ENCODE results near the gene MTFR2.
A peak's percentile ranks its signal among the peaks of the same experiment; 100 is the strongest.
"Not testable (repeated sequence)": the region's sequence is repeated elsewhere in the genome, so short reads cannot be mapped to it uniquely, and the experiment has no call there.

Gene MTFR2

GRCh38 chr6:136244061-136244616 lies 6.0 kb downstream of the MTFR2 start:
- DNase-seq = no peak
- in situ Hi-C loops (cut with HindIII; ENCODE audit: low pct_ligation_motif_present, low pct_unique_long_range_greater_than_20kb, low sequenced_read_pairs) = no loop called here

GRCh38 chr6:136236466-136237293 lies 13.4 kb downstream of the MTFR2 start:
- DNase-seq = no peak
- in situ Hi-C loops (cut with HindIII; ENCODE audit: low pct_ligation_motif_present, low pct_unique_long_range_greater_than_20kb, low sequenced_read_pairs) = no loop called here

GRCh38 chr6:136235233-136235564 lies 14.9 kb downstream of the MTFR2 start:
- in situ Hi-C loops (cut with HindIII; ENCODE audit: low pct_ligation_motif_present, low pct_unique_long_range_greater_than_20kb, low sequenced_read_pairs) = no loop called here
- DNase-seq = no peak

- DNase-seq = no peak
- in situ Hi-C loops (cut with HindIII; ENCODE audit: low pct_ligation_motif_present, low pct_unique_long_range_greater_than_20kb, low sequenced_read_pairs) = no loop called here
These were observed 17.4 kb downstream of the MTFR2 start for GRCh38 chr6:136232701-136233100.

- in situ Hi-C loops (cut with HindIII; ENCODE audit: low pct_ligation_motif_present, low pct_unique_long_range_greater_than_20kb, low sequenced_read_pairs) = no loop called here
- no peak for DNase-seq
These were observed 19.8 kb downstream of the MTFR2 start for GRCh38 chr6:136230219-136230853.

GRCh38 chr6:136228814-136229213 lies 21.3 kb downstream of the MTFR2 start:
- in situ Hi-C loops (cut with HindIII; ENCODE audit: low pct_ligation_motif_present, low pct_unique_long_range_greater_than_20kb, low sequenced_read_pairs) = no loop called here
- no peak for DNase-seq

GRCh38 chr6:136226674-136227377 lies 23.3 kb downstream of the MTFR2 start:
- in situ Hi-C loops (cut with HindIII; ENCODE audit: low pct_ligation_motif_present, low pct_unique_long_range_greater_than_20kb, low sequenced_read_pairs) = no loop called here

GRCh38 chr6:136226027-136226673 lies 24.0 kb downstream of the MTFR2 start:
- DNase-seq = peak; percentile 62
- in situ Hi-C loops (cut with HindIII; ENCODE audit: low pct_ligation_motif_present, low pct_unique_long_range_greater_than_20kb, low sequenced_read_pairs) = no loop called here

More at GRCh38 chr6:136226674-136227377, 23.3 kb downstream of the MTFR2 start:
- peak; percentile 31 for DNase-seq

GRCh38 chr6:136225496-136225895 lies 24.6 kb downstream of the MTFR2 start:
- DNase-seq = no peak
- in situ Hi-C loops (cut with HindIII; ENCODE audit: low pct_ligation_motif_present, low pct_unique_long_range_greater_than_20kb, low sequenced_read_pairs) = no loop called here

- DNase-seq; in situ Hi-C loops (cut with HindIII; ENCODE audit: low pct_ligation_motif_present, low pct_unique_long_range_greater_than_20kb, low sequenced_read_pairs): not testable (repeated sequence)
These were observed 25.1 kb downstream of the MTFR2 start for GRCh38 chr6:136224974-136225373.

- in situ Hi-C loops (cut with HindIII; ENCODE audit: low pct_ligation_motif_present, low pct_unique_long_range_greater_than_20kb, low sequenced_read_pairs) = no loop called here
- no peak for DNase-seq
These were observed 33.4 kb downstream of the MTFR2 start for GRCh38 chr6:136216503-136217401.

GRCh38 chr6:136213853-136214252 lies 36.3 kb downstream of the MTFR2 start:
- no peak for DNase-seq
- in situ Hi-C loops (cut with HindIII; ENCODE audit: low pct_ligation_motif_present, low pct_unique_long_range_greater_than_20kb, low sequenced_read_pairs) = no loop called here

GRCh38 chr6:136213012-136213539 lies 37.0 kb downstream of the MTFR2 start:
- no peak for DNase-seq
- in situ Hi-C loops (cut with HindIII; ENCODE audit: low pct_ligation_motif_present, low pct_unique_long_range_greater_than_20kb, low sequenced_read_pairs) = no loop called here

- no peak for DNase-seq
- in situ Hi-C loops (cut with HindIII; ENCODE audit: low pct_ligation_motif_present, low pct_unique_long_range_greater_than_20kb, low sequenced_read_pairs) = no loop called here
These were observed 37.5 kb downstream of the MTFR2 start for GRCh38 chr6:136212608-136213007.

- DNase-seq = no peak
- in situ Hi-C loops (cut with HindIII; ENCODE audit: low pct_ligation_motif_present, low pct_unique_long_range_greater_than_20kb, low sequenced_read_pairs) = no loop called here
These were observed 39.5 kb downstream of the MTFR2 start for GRCh38 chr6:136210398-136211165.

- in situ Hi-C loops (cut with HindIII; ENCODE audit: low pct_ligation_motif_present, low pct_unique_long_range_greater_than_20kb, low sequenced_read_pairs) = no loop called here
- DNase-seq = no peak
These were observed 40.6 kb downstream of the MTFR2 start for GRCh38 chr6:136209496-136209895.

GRCh38 chr6:136208783-136209182 lies 41.3 kb downstream of the MTFR2 start:
- in situ Hi-C loops (cut with HindIII; ENCODE audit: low pct_ligation_motif_present, low pct_unique_long_range_greater_than_20kb, low sequenced_read_pairs) = no loop called here
- no peak for DNase-seq
